ENCODE data around the gene PTH2R.
"Not testable (repeated sequence)": the region's sequence is repeated elsewhere in the genome, so short reads cannot be mapped to it uniquely, and the experiment has no call there.

PTH2R gene

GRCh38 chr2:208509586-208509985 is 103.0 kb downstream of the PTH2R start:
- TF ChIP-seq ZFX (IDR thresholded peaks at IDR 0.05): no peak
- TF ChIP-seq, protein P1, sequence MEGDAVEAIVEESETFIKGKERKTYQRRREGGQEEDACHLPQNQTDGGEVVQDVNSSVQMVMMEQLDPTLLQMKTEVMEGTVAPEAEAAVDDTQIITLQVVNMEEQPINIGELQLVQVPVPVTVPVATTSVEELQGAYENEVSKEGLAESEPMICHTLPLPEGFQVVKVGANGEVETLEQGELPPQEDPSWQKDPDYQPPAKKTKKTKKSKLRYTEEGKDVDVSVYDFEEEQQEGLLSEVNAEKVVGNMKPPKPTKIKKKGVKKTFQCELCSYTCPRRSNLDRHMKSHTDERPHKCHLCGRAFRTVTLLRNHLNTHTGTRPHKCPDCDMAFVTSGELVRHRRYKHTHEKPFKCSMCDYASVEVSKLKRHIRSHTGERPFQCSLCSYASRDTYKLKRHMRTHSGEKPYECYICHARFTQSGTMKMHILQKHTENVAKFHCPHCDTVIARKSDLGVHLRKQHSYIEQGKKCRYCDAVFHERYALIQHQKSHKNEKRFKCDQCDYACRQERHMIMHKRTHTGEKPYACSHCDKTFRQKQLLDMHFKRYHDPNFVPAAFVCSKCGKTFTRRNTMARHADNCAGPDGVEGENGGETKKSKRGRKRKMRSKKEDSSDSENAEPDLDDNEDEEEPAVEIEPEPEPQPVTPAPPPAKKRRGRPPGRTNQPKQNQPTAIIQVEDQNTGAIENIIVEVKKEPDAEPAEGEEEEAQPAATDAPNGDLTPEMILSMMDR (conservative IDR thresholded peaks at IDR 0.05): no peak
- H3K27ac ChIP-seq: no peak overlapping the region

DNA sequence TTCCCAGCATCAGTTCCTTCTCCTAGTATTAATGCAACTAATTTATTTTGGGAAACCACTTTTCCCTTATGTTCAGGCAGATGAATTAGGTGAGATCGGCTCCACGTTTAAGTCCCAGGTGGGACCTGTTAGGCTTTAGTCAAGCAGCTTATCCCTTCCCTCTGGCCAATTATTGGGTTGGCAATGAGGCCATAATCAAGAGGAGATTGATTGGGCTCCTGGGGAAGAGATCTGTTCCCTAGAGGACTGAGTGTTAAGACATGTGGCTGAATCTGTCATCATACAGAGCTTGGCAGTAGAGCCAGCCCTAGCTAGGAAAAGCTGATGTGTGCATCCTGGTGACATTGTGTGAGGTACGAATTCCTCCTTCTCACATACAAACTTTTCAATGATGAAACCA is 104.4 kb downstream of the PTH2R start:
- no peak overlapping the region for H3K27ac ChIP-seq
- no peak for TF ChIP-seq ZFX (IDR thresholded peaks at IDR 0.05)
- TF ChIP-seq, protein P1 (conservative IDR thresholded peaks at IDR 0.05): no peak

DNA sequence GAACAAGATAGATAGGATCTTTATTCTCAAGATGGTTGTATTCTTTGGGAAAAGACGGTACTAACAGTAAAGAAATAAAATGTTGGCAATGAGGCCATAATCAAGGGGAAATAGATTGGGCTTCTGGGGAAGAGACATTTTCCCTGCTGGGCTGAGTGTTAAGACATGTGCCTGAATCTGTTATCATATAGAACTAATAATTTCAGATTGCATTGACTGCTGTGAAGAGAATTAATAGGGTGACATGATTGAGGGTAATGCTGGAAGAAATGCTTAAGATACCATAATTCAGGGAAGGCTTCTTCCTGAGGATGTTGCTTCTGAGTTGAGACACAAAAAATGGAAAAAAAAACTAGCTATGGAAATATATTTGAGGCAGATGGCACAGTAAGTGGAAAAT is 105.0 kb downstream of the PTH2R start:
- no peak overlapping the region for H3K27ac ChIP-seq
- TF ChIP-seq ZFX (IDR thresholded peaks at IDR 0.05): no peak
- TF ChIP-seq, protein P1 (conservative IDR thresholded peaks at IDR 0.05): no peak

DNA sequence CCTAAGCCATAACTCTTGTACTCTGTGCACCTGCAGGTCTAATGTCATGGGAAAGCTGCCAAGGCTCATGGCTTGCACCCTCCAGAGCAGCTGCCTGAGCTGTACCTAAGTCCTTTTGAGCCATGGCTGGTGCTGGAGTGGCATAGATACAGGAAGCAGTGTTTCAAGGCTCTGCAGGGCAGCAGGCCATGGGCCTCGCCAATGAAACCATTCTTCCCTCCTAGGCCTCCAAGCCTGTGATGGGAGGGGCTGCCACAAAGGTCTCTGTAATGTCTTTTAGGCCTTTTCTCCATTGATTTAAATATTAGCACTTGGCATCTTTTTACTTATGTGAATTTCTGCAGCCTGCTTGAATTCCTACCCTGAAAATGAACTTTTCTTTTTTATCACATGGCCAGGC is 108.5 kb downstream of the PTH2R start:
- TF ChIP-seq, protein P1 (conservative IDR thresholded peaks at IDR 0.05): no peak
- no peak for TF ChIP-seq ZFX (IDR thresholded peaks at IDR 0.05)
- H3K27ac ChIP-seq: no peak overlapping the region

DNA sequence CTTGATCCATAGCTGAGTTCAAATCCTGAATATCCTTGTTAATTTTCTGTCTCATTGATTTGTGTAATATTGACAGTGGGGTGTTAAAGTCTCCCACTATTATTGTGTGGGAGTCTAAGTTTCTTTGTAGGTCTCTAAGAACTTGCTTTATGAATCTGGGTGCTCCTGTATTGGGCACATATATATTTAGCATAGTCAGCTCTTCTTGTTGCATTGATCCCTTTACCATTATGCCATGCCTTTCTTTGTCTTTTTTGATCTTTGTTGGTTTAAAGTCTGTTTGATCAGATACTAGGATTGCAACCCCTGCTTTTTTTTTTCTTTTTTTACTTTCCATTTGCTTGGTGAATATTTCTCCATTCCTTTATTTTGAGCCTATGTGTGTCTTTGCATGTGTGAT is 116.5 kb downstream of the PTH2R start:
- H3K27ac ChIP-seq: not testable (repeated sequence)

GRCh38 chr2:208525165-208525564 is 118.6 kb downstream of the PTH2R start:
- H3K27ac ChIP-seq: not testable (repeated sequence)

GRCh38 chr2:208529796-208530195 is 123.2 kb downstream of the PTH2R start:
- no peak overlapping the region for H3K27ac ChIP-seq
- TF ChIP-seq ZFX (IDR thresholded peaks at IDR 0.05): no peak
- TF ChIP-seq, protein P1 (conservative IDR thresholded peaks at IDR 0.05): no peak

- no peak for TF ChIP-seq ZFX (IDR thresholded peaks at IDR 0.05)
- TF ChIP-seq, protein P1 (conservative IDR thresholded peaks at IDR 0.05): no peak
- H3K27ac ChIP-seq: no peak overlapping the region
These were observed 124.8 kb downstream of the PTH2R start for GRCh38 chr2:208531361-208531760.

- not testable (repeated sequence) for H3K27ac ChIP-seq
These were observed 129.0 kb downstream of the PTH2R start for GRCh38 chr2:208535578-208535977.

Data from C4-2B (cell line).